Endothelial cell (in vitro differentiated cells): Measurements from ENCODE around the gene CA11. TPM values are rescaled to one million over a fixed set of nuclear protein-coding genes. Genes with fewer than 3 reads are reported as not detected.

Source experiments
- DNase-seq: peaks from one replicate; pipeline ENCODE4 v3.0.0; 2021; ENCODE audit warnings: low spot score
- H3K27ac Mint-ChIP-seq: one replicate; pipeline ENCODE4 v1.8.0; 2021; ENCODE audit warnings: mixed read lengths, inconsistent platforms; ENCODE audit not compliant: unreplicated experiment
- H3K27me3 Mint-ChIP-seq: one replicate; pipeline ENCODE4 v1.8.0; 2021; ENCODE audit warnings: mild to moderate bottlenecking, moderate library complexity, mixed read lengths, inconsistent platforms; ENCODE audit not compliant: unreplicated experiment
- H3K36me3 Mint-ChIP-seq: one replicate; pipeline ENCODE4 v1.8.0; 2021; ENCODE audit warnings: mild to moderate bottlenecking, low read depth, mixed read lengths, inconsistent platforms; ENCODE audit not compliant: unreplicated experiment
- H3K4me1 Mint-ChIP-seq: one replicate; pipeline ENCODE4 v1.8.0; 2021; ENCODE audit warnings: mild to moderate bottlenecking, mixed read lengths, inconsistent platforms; ENCODE audit not compliant: unreplicated experiment
- H3K4me3 Mint-ChIP-seq: one replicate; pipeline ENCODE4 v1.8.0; 2021; ENCODE audit warnings: mild to moderate bottlenecking, mixed read lengths, inconsistent platforms; ENCODE audit not compliant: unreplicated experiment
- H3K9me3 Mint-ChIP-seq: one replicate; pipeline ENCODE4 v1.8.0; 2021; ENCODE audit warnings: mixed read lengths, inconsistent platforms; ENCODE audit not compliant: unreplicated experiment
- CTCF ChIP-seq: fragments of 200-600 bp; sonication (generic); IDR thresholded peaks from one replicate; pipeline ENCODE4 v1.5.0; 2021; ENCODE audit warnings: antibody characterized with exemption; ENCODE audit not compliant: unreplicated experiment
- total RNA-seq: library from RNA; stranded (reverse); fragmentation: NEBNext Ultra II Directional; extraction: Animal tissue kit (Norgen Biotek cat#: 25700); gene quantifications from one replicate; pipeline ENCODE4 v1.2.1, GENCODE V29; 2021; ENCODE audit not compliant: unreplicated experiment

The CA11 gene
- total RNA-seq, 1 donor from 2014 or later = 11.9 TPM

DNA sequence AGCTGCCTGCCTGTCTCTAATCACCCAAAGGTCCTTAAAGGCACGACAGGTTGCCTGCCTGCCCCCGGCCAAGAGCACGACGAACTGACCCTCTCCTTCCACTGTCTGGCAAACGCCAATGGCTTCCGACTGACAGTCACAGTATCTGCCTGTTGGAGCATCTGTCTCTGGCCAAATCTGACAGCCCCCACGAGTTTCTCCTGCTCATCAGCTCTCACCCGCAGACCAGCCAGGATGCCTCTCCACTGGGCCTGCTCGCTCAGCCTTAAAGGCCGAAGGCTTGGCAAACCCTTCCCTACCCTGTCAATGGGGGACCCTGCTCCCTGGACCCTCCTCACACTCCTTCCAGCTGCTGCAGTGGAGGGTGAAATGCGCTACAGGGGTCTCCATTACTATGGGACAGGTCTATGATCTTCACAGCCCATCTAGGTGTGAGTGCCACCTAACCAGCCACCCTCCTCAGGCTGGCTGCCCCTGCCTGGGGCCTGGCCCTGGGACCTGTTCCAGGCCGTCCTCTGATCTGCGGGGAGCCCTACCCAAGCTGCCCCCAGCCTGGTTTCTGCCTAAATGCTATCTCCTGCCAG is 32.0 kb downstream of the CA11 start:
- no peak for TF ChIP-seq CTCF
- peaks cover 28% of the 10 kb centered on the region for H3K4me1 Mint-ChIP-seq
- no peak for DNase-seq
- H3K4me3 Mint-ChIP-seq = no peak overlapping the region
- H3K9me3 Mint-ChIP-seq = no peaks in the 10 kb centered on the region
- H3K27me3 Mint-ChIP-seq = peaks cover 14% of the 10 kb centered on the region
- peaks cover 30% of the 10 kb centered on the region for H3K36me3 Mint-ChIP-seq
- H3K27ac Mint-ChIP-seq = peak overlapping the region; percentile 82

GRCh38 chr19:48613024-48613851 is 32.7 kb downstream of the CA11 start:
- Mint-ChIP-seq H3K36me3 (peaks cover 26% of the 10 kb centered on the region), H3K27ac (peak overlapping the region; percentile 82), H3K9me3 (no peaks in the 10 kb centered on the region), H3K4me1 (peaks cover 22% of the 10 kb centered on the region), H3K27me3 (peaks cover 12% of the 10 kb centered on the region), H3K4me3 (no peak overlapping the region)
- TF ChIP-seq CTCF = no peak
- no peak for DNase-seq

DNA sequence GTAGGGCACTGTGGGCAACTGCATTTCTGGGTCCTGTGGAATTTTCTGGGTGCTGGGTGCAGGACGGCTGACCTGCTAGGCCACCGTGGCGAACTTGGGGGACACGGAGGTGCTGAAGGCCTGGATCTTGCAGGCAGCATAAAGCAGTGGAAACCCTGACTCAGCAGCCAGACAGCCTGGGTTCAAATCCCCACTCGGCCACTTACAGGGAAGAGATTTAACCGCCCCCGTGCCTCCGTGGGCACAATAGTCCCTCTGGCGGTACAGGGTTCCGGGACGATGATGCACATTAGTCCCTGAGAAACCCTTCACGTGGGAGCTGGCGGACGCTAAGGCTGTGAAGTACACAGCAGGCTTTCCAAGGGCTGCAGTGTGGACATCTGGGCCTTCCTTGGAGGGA is 34.1 kb downstream of the CA11 start:
- Mint-ChIP-seq H3K27ac (no peak overlapping the region), H3K36me3 (peaks cover 21% of the 10 kb centered on the region), H3K27me3 (peaks cover 12% of the 10 kb centered on the region), H3K4me1 (peaks cover 13% of the 10 kb centered on the region), H3K4me3 (no peak overlapping the region), H3K9me3 (no peaks in the 10 kb centered on the region)
- no peak for DNase-seq
- no peak for TF ChIP-seq CTCF

GRCh38 chr19:48609571-48610108 is 36.3 kb downstream of the CA11 start:
- Mint-ChIP-seq H3K27ac (no peak overlapping the region), H3K27me3 (peaks cover 10% of the 10 kb centered on the region), H3K9me3 (no peaks in the 10 kb centered on the region), H3K36me3 (peaks cover 5% of the 10 kb centered on the region), H3K4me3 (no peak overlapping the region), H3K4me1 (no peaks in the 10 kb centered on the region)
- DNase-seq = no peak
- no peak for TF ChIP-seq CTCF

DNA sequence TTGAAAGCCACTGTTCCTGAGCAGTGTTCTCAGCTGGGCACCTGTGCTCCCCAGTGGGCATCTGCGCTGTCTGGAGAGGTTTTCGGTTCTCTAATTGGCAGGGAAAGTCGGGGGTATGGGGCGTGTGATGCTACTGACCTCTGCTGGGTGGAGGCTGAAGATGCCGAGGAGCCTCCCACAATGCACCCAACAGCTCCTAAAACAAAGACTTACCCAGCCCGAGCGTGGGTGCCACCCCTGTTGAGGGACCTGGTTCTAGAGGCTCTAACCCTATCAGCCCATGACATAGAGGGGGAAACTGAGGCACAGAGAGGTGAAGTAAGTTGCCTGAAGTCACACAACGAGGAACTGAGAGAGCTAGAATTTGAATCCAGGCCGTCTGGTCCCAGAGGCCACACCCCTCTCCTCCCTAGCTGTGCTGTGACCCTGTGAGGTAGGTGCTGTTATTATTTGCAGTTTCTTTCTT is 37.2 kb downstream of the CA11 start:
- peak; percentile 44 for DNase-seq
- no peak overlapping the region for H3K4me3 Mint-ChIP-seq

More for the DNA sequence above, 37.2 kb downstream of the CA11 start:
- no peak overlapping the region for H3K27ac Mint-ChIP-seq
- H3K9me3 Mint-ChIP-seq = no peaks in the 10 kb centered on the region
- H3K36me3 Mint-ChIP-seq = peaks cover 4% of the 10 kb centered on the region
- H3K4me1 Mint-ChIP-seq = no peaks in the 10 kb centered on the region
- TF ChIP-seq CTCF = no peak
- peaks cover 6% of the 10 kb centered on the region for H3K27me3 Mint-ChIP-seq
